Measurements from ENCODE around the gene HDAC4.

HDAC4 gene

DNA sequence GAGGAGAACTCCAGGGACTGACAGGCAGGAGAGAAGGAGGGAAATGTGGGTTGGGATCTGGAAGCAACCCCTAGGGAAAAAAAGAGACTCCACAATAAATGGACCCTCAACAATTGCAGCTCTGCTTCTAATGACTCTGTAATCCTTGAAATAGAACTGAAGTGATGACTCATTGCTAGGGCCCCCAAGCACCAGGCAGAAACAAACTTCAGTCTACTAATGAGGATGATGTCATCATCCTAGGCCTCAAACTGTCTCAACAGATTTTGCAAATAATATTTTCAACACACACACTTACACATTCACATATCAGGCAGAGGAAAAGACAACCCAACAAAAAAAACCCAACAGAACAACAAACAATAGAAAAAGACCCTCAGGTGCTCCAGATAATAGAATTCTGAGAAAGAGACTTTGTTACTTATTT is 143.3 kb downstream of the HDAC4 start:
- TF ChIP-seq CTCF (conservative IDR thresholded peaks at IDR 0.05; ENCODE audit: low read depth, low read length) = no peak
- no peak overlapping the region for H3K4me3 ChIP-seq (ENCODE audit: low read depth, low read length)
- DNase-seq (ENCODE audit: low read depth) = peak; percentile 93

DNA sequence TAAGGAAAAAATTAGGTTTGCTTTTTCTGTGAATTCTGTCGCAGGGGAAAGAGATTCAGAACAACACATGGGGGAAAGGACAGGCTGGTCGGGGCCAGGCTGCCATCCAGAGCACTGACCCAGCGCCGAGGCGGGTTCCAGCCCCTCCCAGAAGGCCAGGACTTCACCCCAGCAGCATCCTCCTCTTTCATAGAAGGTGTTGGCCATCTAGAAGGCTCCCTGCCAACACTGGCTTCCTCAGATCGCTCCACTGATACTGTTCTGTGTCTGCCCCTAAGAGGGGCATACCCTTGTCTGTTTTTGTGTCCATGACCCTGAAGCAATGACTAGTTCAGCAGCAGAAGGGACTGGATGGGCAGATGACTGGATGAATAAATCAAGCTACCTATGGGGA is 144.5 kb downstream of the HDAC4 start:
- TF ChIP-seq CTCF (conservative IDR thresholded peaks at IDR 0.05; ENCODE audit: low read depth, low read length) = no peak
- no peak overlapping the region for H3K4me3 ChIP-seq (ENCODE audit: low read depth, low read length)
- no peak for DNase-seq (ENCODE audit: low read depth)

GRCh38 chr2:239255628-239256349 is 145.0 kb downstream of the HDAC4 start:
- no peak overlapping the region for H3K4me3 ChIP-seq (ENCODE audit: low read depth, low read length)
- no peak for TF ChIP-seq CTCF (conservative IDR thresholded peaks at IDR 0.05; ENCODE audit: low read depth, low read length)
- DNase-seq (ENCODE audit: low read depth) = no peak

- no peak for TF ChIP-seq CTCF (conservative IDR thresholded peaks at IDR 0.05; ENCODE audit: low read depth, low read length)
- DNase-seq (ENCODE audit: low read depth) = no peak
- H3K4me3 ChIP-seq (ENCODE audit: low read depth, low read length) = no peak overlapping the region
These were observed 145.6 kb downstream of the HDAC4 start for GRCh38 chr2:239255218-239255617.

- H3K4me3 ChIP-seq (ENCODE audit: low read depth, low read length) = no peak overlapping the region
- DNase-seq (ENCODE audit: low read depth) = no peak
- TF ChIP-seq CTCF (conservative IDR thresholded peaks at IDR 0.05; ENCODE audit: low read depth, low read length) = no peak
These were observed 147.0 kb downstream of the HDAC4 start for GRCh38 chr2:239253701-239254436.

GRCh38 chr2:239253264-239253663 is 147.6 kb downstream of the HDAC4 start:
- no peak overlapping the region for H3K4me3 ChIP-seq (ENCODE audit: low read depth, low read length)
- no peak for DNase-seq (ENCODE audit: low read depth)
- no peak for TF ChIP-seq CTCF (conservative IDR thresholded peaks at IDR 0.05; ENCODE audit: low read depth, low read length)

Measured in choroid plexus epithelial cell (primary cell).